HG03342 (cell line): ENCODE data around the gene STX1B.

Experiments
- ATAC-seq: cut with Tn5 transposase; IDR thresholded peaks from one replicate; pipeline ENCODE4 v1.9.1; 2021; ENCODE audit warnings: mild to moderate bottlenecking, moderate library complexity; ENCODE audit not compliant: unreplicated experiment

Gene STX1B

GRCh38 chr16:30980434-30980833 is 30.0 kb downstream of the STX1B start:
- ATAC-seq: no peak

GRCh38 chr16:30980023-30980371 is 30.4 kb downstream of the STX1B start:
- no peak for ATAC-seq

- no peak for ATAC-seq
These were observed 31.0 kb downstream of the STX1B start for GRCh38 chr16:30979170-30980022.

DNA sequence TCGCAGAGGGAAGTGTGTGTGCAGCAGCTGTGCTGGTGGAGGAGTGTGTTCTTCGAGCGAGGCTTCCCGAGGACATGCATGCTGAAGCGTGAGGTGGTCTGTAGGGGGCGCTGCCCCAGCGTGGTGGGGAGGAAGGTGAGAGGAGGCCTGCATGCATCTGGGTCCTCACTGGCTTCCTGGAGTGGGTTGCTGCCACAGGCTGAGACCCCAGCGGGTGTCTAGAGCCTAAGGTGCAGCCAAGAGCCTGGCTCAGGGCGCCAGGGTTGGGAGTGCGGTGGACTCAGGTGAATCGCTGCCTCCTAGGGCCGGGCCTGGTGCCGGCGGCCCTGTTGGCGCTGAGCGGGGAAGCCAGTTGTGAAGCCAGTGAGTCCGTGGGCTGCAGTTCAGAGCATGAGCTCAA is 32.9 kb downstream of the STX1B start:
- ATAC-seq: no peak

DNA sequence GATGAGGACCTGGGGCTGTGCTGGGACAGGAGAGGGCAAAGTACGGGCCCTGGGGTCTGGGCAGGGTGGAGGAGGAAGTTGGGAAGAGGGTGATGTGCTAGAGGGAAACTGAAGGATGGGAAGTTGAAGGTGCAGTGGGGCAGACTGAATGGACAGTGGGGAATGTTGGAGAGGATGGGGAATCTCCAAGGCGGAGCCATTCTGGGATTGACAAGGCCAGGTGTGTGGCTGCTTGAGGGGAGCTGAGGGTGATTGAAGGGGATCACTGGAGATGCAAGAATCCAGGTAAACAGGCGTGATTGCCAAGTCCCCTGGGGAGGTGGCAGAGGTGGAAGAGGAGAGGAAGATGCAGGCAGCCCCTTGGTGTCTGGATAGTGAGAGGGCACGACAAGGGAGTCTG is 34.0 kb downstream of the STX1B start:
- no peak for ATAC-seq

GRCh38 chr16:30974348-30974747 is 36.1 kb downstream of the STX1B start:
- no peak for ATAC-seq

DNA sequence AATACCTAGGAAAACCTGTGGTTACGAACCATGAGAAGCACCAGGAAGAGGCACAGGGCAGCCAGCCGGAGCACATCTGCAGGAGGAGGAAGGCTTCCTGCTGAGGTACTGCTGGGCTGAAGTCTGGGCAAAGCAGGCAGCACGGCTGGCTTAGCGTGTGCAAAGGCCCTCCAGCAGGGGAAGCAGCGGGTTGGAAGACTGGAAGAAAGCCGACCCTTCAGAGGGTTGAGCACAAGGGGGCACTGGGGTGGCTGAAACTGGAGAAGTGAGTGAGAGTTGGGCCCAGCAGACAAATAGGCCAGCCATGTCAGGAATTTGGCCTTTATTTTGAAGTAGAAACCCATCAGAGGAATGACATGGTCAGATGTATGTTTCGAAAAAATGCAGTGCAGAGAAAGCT is 37.6 kb downstream of the STX1B start:
- no peak for ATAC-seq

DNA sequence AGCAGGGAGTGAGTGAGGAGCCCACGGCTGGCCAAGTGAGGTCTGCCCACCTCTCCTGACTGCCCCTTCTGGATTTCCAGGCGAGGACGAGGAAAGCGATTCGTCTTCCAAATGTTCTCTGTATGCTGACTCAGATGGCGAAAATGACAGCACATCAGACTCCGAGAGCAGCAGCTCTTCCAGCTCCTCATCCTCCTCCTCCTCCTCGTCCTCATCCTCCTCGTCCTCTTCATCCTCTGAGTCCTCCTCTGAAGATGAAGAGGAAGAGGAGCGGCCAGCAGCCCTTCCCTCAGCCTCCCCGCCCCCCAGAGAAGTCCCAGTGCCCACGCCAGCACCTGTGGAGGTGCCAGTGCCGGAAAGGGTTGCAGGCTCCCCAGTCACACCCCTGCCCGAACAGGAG is 39.1 kb downstream of the STX1B start:
- ATAC-seq: no peak

- no peak for ATAC-seq
These were observed 41.1 kb downstream of the STX1B start for GRCh38 chr16:30969246-30969842.

- ATAC-seq: no peak
These were observed 42.6 kb downstream of the STX1B start for GRCh38 chr16:30967795-30968194.

GRCh38 chr16:30966033-30966619 is 44.3 kb downstream of the STX1B start:
- ATAC-seq: no peak

DNA sequence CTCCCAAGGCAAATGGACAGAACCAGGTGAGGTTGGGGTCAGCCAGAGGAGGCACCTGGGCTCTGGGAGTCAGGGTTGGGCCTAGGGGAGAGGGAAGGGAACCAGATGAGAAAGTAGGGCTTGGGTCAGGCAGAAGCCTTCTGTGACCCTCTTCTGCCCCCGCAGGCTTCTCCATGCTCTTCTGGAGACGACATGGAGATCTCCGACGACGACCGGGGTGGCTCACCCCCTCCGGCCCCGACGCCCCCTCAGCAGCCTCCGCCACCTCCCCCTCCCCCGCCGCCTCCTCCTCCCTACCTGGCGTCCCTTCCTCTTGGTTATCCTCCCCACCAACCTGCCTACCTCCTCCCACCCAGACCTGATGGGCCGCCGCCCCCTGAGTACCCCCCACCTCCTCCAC is 45.0 kb downstream of the STX1B start:
- ATAC-seq: no peak

DNA sequence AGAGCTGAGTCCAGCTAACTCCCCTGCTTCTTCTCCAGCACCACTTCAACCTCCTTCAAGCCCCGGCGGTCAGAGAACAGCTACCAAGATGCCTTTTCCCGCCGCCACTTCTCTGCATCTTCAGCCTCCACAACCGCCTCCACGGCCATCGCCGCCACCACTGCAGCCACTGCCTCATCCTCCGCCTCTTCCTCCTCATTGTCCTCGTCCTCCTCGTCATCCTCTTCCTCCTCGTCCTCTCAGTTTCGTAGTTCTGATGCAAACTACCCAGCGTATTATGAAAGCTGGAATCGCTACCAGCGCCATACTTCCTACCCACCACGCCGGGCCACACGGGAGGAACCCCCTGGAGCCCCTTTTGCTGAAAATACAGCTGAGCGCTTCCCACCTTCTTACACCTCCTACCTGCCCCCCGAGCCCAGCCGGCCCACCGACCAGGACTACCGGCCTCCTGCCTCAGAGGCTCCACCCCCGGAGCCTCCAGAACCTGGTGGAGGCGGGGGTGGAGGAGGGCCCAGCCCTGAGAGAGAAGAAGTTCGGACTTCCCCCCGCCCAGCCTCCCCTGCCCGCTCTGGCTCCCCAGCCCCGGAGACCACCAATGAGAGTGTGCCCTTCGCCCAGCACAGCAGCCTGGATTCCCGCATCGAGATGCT is 45.7 kb downstream of the STX1B start:
- ATAC-seq: no peak

GRCh38 chr16:30963925-30964511 is 46.4 kb downstream of the STX1B start:
- ATAC-seq: no peak

DNA sequence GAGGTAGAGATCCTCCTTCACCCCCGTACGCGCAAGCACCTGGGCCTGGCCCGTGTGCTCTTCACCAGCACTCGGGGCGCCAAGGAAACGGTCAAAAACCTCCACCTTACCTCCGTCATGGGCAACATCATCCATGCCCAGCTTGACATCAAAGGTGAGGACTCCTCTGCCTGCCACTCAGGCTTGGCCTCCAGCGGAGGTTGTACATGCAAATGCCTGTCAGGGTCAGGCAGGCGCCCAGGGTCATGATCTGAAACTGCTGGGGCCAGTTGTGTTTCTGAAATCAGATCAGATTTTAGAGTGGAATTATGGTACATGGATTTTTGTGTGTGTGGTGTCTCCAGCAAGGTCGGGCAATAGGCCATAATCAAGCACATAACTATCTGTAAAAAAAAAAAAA is 49.1 kb downstream of the STX1B start:
- no peak for ATAC-seq

- ATAC-seq: peak; percentile 26
These were observed 52.0 kb downstream of the STX1B start for GRCh38 chr16:30958175-30959079.

- ATAC-seq: peak; percentile 63
These were observed 52.8 kb downstream of the STX1B start, which contains the start of gene SETD1A for GRCh38 chr16:30957456-30958174. Gene SETD1A, plus strand, starts transcription at chr16:30957754. Its CDS starts 978 bp downstream, at chr16:30958732.

GRCh38 chr16:30956601-30957455 is 53.6 kb downstream of the STX1B start:
- ATAC-seq: peak; percentile 46

DNA sequence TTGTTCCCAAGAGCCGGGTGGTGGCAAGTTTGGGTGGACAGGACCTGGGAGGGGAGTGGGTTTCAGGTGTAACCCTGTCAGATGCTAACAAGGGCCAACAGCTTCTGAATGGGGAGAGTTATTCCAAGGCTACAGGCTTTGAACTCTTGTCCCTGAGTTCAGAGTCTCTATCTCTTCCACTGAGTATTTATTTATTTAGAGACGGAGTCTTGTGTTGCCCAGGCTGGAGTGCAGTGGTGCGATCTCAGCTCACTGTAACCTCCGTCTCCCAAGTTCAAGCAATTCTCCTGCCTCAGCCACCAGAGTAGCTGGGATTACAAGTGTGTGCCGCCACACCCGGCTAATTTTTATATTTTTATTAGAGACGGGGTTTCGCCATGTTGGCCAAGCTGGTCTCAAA is 55.4 kb downstream of the STX1B start:
- no peak for ATAC-seq
